HG03159 (cell line): ENCODE data around the gene HAUS2.
"Not testable (repeated sequence)": the region's sequence is repeated elsewhere in the genome, so short reads cannot be mapped to it uniquely, and the experiment has no call there.

Experiments
- ATAC-seq: cut with Tn5 transposase; IDR thresholded peaks from one replicate; pipeline ENCODE4 v1.9.1; 2021; ENCODE audit warnings: mild to moderate bottlenecking, moderate library complexity; ENCODE audit not compliant: unreplicated experiment

Gene HAUS2

GRCh38 chr15:42548249-42549031 is at the start of gene HAUS2, which contains the start of gene LRRC57:
HAUS2 (plus strand) TSS chr15:42548838; CDS start chr15:42548873, 35 bp downstream.
LRRC57 (minus strand) TSS chr15:42548793; CDS start chr15:42548434, 359 bp downstream.
- ATAC-seq = peak; percentile 81

- no peak for ATAC-seq
These were observed 48.6 kb upstream of the HAUS2 start for GRCh38 chr15:42499858-42500609.

DNA sequence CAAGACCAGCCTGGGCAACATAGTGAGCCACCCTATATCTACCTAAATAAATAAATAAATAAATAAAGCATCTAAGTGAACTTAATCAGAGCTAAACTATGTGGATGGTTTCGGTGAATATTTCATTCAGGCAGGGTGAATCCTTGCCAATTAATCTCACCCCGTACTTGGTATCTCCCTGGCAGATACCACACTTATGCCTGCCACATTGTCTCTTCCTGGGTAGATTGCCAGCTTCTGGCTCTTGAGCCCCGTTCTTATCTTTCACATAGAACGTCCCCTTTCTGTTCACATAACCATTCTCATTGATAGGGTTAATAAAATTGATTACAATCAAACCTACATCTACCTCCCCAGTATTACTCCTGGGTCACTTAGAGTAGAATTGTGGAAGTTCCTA is 46.2 kb upstream of the HAUS2 start:
- ATAC-seq = no peak

DNA sequence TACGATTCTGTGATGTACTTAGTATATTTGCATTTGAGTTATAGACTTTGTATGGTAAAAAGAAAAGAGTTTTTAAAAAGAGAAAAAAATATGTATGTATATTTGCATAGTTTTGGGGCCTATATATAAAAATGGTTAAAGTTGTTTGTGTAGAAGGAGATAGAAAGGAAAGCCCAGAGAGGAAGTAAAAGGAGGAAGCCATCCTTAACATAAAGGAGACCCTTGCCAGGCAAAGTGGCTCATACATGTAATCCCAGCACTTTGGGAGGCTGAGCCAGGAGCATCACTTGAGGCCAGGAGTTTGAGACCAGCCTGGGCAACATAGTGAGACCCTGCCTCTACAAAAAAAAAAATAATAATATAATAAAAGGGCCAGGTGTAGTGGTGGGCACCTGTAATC is 44.8 kb upstream of the HAUS2 start:
- ATAC-seq = no peak

DNA sequence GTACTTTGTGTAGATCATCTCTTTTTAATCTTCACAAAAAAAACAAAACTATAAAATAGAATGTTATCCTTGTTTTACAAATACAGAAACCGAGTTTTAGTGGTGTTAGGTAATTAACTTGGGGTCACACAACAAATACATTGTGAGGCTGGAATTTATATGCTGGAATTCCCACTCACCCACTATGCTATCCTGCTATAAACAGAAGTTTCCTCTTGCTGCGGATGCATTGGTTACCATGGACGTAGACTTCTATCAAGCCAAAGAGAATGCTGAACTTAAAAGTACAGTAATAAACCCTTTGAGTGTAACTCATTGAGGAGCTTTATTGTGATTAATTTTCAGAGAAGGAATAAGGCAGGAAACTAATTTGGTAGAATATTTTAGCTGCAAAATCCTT is 44.0 kb upstream of the HAUS2 start:
- ATAC-seq = no peak

- ATAC-seq = no peak
These were observed 41.1 kb upstream of the HAUS2 start for GRCh38 chr15:42507514-42507913.

GRCh38 chr15:42508263-42508690 is 40.4 kb upstream of the HAUS2 start:
- no peak for ATAC-seq

GRCh38 chr15:42510258-42511006 is 38.2 kb upstream of the HAUS2 start:
- ATAC-seq = no peak

GRCh38 chr15:42511007-42511391 is 37.6 kb upstream of the HAUS2 start:
- no peak for ATAC-seq

GRCh38 chr15:42523331-42523730 is 25.3 kb upstream of the HAUS2 start:
- ATAC-seq = no peak

DNA sequence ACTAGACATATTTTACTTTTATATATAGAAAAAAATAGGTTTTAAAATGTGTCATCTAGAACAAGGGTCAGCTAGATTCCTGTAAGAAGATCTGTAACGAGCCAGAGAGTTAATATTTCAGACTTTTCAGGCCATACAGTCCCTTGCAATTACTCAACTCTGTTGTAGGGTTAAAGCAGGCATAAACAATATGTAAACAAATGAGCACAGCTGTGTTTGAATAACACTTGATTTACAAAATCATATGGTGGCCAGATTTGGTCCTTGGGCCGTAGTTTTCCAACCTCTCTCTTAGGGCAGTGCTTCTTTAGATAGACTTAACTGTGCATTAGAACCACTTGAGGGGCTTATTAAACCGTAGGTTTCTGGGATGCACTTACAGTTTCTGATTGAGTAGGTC is 19.7 kb upstream of the HAUS2 start:
- ATAC-seq = no peak

DNA sequence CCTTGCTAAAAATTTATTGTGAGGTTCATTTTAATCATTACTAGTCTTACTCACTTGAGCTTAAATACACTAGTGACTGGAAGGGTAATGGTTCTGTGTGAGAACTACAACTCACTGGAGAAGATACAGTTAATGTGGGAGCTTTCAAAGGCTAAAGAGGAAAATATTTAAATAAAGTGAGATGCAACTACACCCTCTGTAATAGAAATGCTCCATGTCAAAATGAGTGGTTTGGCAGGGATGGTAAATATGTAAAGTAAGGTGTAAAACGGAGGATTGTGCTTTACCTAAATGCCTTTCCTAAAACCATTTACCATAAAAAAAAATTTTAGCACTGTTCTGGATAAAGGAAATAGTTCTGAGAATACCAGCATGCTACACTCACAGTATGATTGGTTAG is 15.4 kb upstream of the HAUS2 start:
- no peak for ATAC-seq

- no peak for ATAC-seq
These were observed 3.6 kb upstream of the HAUS2 start for GRCh38 chr15:42544853-42545629.

DNA sequence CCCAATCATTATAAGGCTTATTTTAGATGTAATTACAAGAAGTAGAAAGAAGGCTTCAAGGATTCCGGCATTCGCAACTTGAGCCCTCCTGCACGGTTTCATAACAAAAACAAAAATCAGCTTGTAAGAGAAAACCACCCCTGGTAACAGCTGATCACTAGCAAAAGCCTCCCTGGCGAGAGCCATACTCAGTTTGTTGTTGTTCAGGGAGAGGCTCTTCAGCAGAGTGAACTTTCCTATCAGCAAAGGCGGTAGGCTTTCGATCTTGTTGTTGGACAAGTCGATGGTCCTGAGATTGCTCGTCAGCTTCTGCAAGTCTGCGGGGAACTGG is 755 bp upstream of the HAUS2 start:
- ATAC-seq = peak; percentile 4

DNA sequence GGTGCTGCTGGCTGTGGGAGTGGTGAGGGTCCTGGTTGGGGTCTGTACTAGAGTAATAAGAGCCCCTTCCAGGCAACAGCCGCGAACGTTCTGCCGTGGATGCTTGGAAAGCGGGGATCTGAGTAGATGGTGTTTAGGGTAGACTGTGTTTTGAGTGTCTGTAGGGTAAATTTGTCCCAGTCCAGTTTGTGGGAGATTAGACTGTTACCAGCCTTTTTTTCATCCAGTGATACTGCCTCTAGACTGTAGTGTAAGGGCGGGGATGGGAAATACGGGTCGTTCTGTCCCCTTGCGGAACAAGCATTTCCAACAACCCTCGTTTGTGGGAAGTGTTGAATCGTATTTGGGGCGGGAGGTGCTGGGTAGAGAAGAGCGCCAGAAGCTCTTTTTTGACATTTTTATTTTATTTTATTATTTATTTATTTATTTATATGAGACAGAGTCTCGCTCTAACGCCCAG is 424 bp downstream of the HAUS2 start:
- ATAC-seq = peak; percentile 39

GRCh38 chr15:42549741-42550392 is 1.2 kb downstream of the HAUS2 start:
- no peak for ATAC-seq

DNA sequence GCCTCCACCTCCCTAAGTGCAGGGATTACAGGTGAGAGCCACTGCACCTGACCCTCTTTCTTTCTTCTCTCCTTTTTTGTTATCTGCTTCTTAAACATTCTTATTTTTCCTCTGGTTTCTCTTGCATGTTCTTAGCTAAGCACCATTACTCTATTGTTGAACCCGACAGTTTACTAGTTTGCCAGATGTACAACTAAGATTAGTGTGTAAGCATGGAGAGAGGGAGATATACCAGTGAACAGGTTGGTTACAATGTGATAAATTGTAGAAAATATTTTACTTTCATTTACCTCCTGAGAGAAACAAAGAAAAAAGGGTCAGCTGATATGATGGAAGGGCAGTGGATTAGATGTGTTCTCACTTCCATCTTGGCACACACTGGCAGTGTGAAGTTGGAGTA is 4.9 kb downstream of the HAUS2 start:
- no peak for ATAC-seq

GRCh38 chr15:42556550-42557207 is 8.0 kb downstream of the HAUS2 start:
- not testable (repeated sequence) for ATAC-seq

GRCh38 chr15:42558739-42559138 is 10.1 kb downstream of the HAUS2 start:
- no peak for ATAC-seq
